Measurements from ENCODE around the gene MASP1.
A peak's percentile ranks its signal among the peaks of the same experiment; 100 is the strongest.

Gene MASP1

DNA sequence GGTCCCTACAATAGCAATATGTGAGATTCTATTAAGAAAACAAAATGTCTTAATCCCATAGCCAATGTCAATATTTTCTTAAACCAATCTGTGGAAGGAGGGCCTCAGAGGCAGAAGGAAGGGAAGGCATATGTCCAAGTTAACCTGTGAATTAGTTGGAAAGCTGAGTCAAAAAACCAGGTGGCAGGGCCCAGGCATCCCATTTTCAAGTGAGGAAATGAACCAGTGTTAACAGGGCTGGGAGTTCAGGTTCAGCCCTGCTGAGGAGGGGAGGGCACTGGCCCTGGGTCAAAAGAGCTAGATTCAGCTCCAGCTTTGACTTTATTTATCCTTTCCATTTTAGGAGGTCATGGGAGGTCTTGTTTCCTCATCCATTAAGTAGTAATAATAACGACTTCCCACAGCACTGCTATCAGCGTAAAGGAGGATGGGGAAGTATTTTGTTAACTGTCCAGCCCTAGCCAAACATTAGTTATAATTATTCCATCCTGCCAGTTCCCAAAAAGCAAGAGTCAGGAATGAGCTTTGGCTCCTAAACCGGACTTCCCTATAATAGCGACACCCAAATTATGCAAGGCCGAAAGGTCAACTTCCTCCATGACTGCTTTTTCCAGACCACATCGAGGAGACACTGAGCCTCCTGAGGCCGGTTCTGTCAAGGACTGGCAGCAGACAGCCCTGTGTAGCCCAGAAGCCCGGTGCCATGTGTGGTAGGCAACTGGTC, 3.2 kb downstream of the MASP1 start:
- no peak for TF ChIP-seq ZFX (IDR thresholded peaks at IDR 0.05)
- TF ChIP-seq, protein P1, sequence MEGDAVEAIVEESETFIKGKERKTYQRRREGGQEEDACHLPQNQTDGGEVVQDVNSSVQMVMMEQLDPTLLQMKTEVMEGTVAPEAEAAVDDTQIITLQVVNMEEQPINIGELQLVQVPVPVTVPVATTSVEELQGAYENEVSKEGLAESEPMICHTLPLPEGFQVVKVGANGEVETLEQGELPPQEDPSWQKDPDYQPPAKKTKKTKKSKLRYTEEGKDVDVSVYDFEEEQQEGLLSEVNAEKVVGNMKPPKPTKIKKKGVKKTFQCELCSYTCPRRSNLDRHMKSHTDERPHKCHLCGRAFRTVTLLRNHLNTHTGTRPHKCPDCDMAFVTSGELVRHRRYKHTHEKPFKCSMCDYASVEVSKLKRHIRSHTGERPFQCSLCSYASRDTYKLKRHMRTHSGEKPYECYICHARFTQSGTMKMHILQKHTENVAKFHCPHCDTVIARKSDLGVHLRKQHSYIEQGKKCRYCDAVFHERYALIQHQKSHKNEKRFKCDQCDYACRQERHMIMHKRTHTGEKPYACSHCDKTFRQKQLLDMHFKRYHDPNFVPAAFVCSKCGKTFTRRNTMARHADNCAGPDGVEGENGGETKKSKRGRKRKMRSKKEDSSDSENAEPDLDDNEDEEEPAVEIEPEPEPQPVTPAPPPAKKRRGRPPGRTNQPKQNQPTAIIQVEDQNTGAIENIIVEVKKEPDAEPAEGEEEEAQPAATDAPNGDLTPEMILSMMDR (conservative IDR thresholded peaks at IDR 0.05), result no peak
- peak overlapping the region; percentile 74 for H3K27ac ChIP-seq

DNA sequence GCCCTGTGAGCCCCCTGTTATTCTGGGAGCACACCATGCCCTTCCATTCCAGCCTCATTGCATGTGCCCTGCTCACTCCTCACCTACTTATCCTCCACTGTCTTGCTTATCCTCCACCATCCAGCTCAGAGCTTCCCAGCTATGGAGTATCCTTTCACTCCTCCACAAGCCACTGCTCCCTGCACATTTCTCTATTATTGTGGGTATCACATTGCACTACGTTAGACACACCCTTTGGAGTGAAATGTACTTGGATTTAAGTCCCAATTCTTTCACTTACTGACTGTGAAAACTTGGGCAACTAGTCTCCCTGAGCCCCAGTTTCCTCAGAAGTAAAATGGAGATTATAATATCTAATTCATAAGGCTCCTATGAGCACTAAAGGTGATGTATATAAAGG, 4.3 kb downstream of the MASP1 start:
- TF ChIP-seq ZFX (IDR thresholded peaks at IDR 0.05), result no peak
- TF ChIP-seq, protein P1 (conservative IDR thresholded peaks at IDR 0.05), result no peak
- peak overlapping the region; percentile 67 for H3K27ac ChIP-seq

DNA sequence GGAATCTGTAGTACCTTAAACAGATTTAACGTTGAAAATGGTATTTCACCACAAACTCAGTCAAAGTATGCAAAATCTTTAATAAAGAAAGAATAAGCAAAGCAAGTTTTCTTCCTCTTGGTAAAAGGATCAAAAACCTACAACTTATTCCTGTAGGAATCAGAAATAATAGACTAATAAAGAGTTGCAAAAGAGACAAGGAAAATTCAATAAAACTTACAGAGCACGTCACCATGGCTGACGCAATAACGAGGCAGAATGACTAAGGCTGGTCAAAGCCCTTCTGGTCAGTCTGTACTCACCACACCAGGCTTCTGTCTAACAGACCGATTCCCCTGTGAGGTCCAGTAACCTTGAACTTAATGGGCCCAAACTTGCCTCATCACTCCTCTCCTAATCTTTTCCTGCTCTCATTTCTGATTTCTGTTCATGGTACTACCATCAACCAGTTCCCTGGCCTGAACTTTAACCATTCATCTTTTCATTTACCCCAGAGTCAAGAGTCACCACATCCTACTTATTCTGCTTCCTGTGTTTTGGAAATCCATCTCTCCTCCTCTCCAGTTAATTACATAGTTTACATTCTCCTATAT, 5.0 kb downstream of the MASP1 start:
- no peak for TF ChIP-seq ZFX (IDR thresholded peaks at IDR 0.05)
- TF ChIP-seq, protein P1 (conservative IDR thresholded peaks at IDR 0.05), result no peak
- peak overlapping the region; percentile 67 for H3K27ac ChIP-seq

DNA sequence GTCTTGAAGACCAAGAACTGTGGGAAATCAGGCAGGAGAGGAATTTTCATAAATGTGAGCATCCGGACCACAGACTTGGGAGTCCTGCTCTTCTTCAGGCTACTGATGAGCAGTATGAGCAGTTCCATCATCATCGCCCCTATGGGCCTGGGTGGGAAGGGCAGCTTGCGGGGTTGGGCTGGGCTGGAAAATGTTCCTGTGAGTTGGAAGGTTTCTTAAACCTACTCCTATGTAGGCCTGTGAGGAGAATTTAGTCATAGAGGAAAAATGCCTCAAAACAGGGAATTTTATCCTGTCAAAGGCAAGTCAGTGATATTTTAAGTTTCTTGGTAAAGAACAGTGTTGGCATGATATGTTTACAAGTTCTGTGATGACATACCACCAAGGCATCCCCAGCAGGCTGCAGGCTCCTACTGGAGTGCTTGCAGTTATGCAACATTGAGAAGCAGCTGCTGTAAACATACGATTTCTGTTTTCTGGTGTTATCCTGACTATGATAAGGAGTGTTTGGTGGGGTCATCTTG, 10.3 kb downstream of the MASP1 start:
- no peak overlapping the region for H3K27ac ChIP-seq
- TF ChIP-seq, protein P1 (conservative IDR thresholded peaks at IDR 0.05), result no peak
- no peak for TF ChIP-seq ZFX (IDR thresholded peaks at IDR 0.05)

DNA sequence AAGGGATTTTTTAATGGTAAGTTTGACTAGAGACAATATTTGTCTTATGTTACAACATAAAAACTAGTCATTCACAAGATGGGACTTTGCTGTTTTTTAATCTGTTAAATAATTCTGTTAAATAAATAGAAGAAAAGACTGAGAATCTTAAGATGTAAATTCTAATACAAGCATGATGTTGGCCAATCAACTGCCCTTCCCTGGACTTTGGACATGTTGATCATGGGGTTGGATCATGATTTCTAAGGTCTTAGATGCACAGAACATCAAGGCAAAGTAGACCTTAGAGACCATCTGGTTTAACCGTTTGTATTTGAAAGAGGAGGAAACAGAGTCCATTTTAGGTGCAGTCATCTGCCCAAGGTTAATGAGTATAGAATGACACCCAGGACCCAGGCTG, 10.9 kb downstream of the MASP1 start:
- H3K27ac ChIP-seq, result no peak overlapping the region
- TF ChIP-seq, protein P1 (conservative IDR thresholded peaks at IDR 0.05), result no peak
- TF ChIP-seq ZFX (IDR thresholded peaks at IDR 0.05), result no peak

DNA sequence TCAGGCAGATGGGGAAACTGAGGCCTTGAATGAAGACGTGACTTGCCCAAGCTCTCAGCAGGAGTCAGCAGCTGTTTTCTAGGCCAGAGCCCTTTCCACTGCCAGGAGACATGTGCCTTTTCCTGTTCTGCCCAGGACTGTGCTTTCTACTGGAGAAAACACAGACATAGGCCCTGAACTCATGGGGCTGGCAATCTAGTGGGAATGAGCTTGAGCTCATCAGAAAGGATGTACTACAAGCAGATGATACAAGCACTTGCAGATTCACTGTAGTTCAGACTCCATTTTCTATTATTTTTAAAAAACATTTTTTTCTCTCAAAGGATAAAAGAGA, 14.4 kb downstream of the MASP1 start:
- no peak for TF ChIP-seq ZFX (IDR thresholded peaks at IDR 0.05)
- TF ChIP-seq, protein P1 (conservative IDR thresholded peaks at IDR 0.05), result no peak

DNA sequence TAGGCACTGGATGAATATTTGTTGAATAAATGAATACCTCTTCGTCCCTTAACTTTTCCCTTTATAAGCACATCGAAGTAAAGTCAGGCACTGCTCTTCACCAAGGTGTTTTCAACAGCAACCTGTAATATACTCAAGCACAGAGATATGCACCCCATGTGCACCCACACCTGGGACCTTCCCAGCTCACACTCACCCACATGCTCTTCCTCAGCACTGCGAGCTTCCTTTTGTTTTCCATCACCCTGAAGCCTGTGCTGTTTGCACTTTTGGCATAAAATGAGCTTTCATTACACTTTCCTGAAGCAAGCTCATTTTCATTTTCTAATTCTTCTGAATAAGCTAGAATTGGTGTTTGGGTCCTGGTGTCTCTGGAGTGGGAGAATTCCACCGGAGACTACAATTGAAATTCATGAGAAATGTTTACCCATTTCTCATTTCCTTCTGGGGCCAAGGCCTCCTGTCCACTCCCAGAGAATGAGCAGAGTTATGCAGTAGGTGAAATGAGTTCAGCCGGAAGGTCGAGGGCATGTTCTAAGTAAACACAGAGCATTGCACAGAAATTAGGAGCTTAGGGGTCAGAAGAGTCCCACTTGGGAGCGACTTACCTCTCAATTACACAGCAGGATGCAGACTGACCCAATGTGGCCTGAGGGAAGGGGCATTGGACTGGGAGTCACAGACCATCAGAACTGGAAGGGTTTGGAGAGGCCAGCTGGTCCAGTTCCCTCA, 15.0 kb downstream of the MASP1 start:
- TF ChIP-seq, protein P1 (conservative IDR thresholded peaks at IDR 0.05), result no peak
- no peak for TF ChIP-seq ZFX (IDR thresholded peaks at IDR 0.05)
- no peak overlapping the region for H3K27ac ChIP-seq

More for the DNA sequence above, 14.4 kb downstream of the MASP1 start:
- H3K27ac ChIP-seq, result no peak overlapping the region

Data from C4-2B (cell line).